ENCODE data around the gene TRAT1.

DNA sequence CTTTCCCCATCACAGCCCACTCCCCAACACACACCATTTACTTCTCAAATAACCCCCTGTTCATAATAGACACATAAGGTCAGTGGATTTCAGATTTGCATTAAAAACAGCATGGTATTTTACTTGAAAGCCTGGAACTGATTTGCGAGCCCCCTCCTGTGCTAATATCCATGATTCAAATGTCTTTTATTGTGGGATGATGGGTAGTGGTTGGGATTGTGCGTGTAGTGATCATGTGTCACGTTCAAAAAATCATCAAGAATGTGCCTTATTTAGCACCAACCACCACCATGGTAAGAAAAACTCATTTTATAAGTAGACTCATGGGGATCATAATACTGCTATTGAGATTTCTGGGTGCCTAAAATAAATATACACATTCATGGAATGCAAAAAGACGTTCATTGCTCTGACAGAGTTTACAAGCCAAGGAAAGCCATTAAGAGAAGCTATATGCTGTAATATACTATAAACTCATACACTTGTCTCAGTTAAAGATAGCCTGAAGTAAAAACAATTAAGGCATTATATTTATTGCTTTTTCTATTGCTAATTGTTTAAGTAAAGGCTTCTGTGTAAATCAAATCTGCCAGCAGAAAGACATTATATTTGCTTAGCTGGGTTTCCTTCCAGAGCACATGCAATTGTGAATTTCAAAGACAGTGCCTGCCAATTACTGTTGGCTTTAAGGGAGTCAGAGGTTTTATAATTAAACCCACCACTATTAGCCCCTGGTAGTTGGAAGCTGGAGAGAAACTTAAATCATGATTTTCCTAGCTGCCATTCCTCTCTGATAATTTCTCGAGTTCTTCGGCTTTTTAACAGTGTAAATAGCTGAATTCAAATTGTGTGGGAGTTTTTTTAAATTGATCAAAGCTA is 4.0 kb downstream of the TRAT1 start:
- TF ChIP-seq CTCF (IDR thresholded peaks at IDR 0.05), result no peak
- TF ChIP-seq EZH2 (IDR thresholded peaks at IDR 0.05; ENCODE audit: borderline replicate concordance, insufficient read depth, low read depth, low read length, poor library complexity, severe bottlenecking), result no peak
